ENCODE measurements around the gene TMCO4. TPM values are rescaled to one million over a fixed set of nuclear protein-coding genes. Genes with fewer than 3 reads are reported as not detected.
"Not testable (repeated sequence)": the region's sequence is repeated elsewhere in the genome, so short reads cannot be mapped to it uniquely, and the experiment has no call there.

TMCO4 gene
- total RNA-seq, 1 donor from 2014 or later, result 13.0 TPM

DNA sequence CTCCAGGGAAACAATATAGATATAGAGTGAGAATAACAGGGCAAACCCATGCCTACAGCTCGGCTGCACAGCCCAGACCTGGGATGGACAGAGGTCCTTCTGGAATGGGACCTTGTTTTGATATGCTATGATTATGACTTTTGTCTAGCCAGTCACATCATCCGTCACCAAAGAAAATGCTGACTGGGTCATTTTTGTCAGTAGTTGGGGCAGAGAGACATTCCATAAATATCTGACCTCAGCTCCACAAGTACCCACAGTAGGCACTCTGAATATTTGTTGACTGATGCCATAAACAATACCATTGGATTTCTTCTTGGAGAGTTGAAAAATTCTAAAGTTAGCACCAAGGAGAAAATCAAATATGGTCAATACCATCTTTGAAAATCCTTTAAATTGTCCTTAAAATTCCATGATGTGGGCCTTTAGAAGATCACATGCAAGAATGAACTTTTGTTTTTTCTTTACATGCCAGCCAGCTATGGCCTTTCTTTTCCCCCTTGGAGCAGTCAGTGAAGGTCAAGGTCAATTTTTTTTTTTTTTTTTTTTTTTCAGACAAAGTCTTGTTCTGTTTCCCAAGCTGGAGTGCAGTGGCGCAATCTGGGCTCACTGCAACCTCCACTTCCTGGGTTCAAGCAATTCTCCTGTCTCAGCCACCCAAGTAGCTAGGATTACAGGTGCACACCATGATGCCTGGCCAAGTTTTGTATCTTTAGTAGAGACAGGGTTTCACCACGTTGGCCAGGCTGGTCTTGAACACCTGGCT, 7.3 kb downstream of the TMCO4 start:
- Histone ChIP-seq H3K36me3 (ENCODE audit: control insufficient read depth, insufficient read depth, low read length) (no peaks in the 10 kb centered on the region), H3K27me3 (ENCODE audit: control insufficient read depth, insufficient read depth, low read length) (no peaks in the 10 kb centered on the region), H3K4me3 (ENCODE audit: low read depth, low read length) (no peak overlapping the region)
- no peak for DNase-seq (ENCODE audit: low read depth)
- TF ChIP-seq, protein P1, sequence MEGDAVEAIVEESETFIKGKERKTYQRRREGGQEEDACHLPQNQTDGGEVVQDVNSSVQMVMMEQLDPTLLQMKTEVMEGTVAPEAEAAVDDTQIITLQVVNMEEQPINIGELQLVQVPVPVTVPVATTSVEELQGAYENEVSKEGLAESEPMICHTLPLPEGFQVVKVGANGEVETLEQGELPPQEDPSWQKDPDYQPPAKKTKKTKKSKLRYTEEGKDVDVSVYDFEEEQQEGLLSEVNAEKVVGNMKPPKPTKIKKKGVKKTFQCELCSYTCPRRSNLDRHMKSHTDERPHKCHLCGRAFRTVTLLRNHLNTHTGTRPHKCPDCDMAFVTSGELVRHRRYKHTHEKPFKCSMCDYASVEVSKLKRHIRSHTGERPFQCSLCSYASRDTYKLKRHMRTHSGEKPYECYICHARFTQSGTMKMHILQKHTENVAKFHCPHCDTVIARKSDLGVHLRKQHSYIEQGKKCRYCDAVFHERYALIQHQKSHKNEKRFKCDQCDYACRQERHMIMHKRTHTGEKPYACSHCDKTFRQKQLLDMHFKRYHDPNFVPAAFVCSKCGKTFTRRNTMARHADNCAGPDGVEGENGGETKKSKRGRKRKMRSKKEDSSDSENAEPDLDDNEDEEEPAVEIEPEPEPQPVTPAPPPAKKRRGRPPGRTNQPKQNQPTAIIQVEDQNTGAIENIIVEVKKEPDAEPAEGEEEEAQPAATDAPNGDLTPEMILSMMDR (IDR thresholded peaks at IDR 0.05; ENCODE audit: insufficient read depth, low read length, poor library complexity, severe bottlenecking), result no peak

DNA sequence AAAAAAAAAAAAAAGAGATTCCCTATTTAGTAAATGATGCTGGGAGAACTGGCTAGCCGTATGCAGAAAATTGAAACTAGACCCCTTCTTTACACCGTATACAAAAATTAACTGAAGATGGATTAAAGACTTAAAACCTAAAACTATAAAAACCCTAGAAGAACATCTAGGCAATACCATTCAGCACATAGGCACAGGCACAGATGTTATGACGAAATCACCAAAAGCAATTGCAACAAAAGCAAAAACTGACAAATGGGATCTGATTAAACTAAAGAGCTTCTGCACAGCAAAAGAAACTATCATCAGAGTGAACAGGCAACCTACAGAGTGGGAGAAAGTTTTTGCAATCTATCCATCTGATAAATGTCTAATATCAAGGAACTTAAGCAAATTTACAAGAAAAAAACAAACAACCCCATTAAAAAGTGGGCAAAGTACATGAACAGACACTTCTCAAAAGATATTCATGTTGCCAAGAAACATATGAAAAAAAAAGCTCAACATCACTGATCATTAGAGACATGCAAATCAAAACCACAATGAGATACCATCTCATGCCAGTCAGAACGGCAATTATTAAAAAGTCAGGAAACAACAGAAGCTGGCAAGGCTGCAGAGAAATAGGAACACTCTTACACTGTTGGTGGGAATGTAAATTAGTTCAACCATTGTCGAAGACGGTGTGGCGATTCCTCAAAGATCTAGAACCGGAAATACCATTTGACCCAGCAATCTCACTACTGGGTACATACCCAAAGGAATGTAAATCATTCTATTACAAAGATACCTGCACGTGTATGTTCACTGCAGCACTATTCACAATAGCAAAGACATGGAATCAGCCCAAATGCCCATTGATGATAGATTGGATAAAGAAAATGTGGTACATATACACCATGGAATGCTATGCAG, 9.4 kb downstream of the TMCO4 start:
- not testable (repeated sequence) for DNase-seq (ENCODE audit: low read depth); H3K27me3 ChIP-seq (ENCODE audit: control insufficient read depth, insufficient read depth, low read length); H3K4me3 ChIP-seq (ENCODE audit: low read depth, low read length); H3K36me3 ChIP-seq (ENCODE audit: control insufficient read depth, insufficient read depth, low read length)

DNA sequence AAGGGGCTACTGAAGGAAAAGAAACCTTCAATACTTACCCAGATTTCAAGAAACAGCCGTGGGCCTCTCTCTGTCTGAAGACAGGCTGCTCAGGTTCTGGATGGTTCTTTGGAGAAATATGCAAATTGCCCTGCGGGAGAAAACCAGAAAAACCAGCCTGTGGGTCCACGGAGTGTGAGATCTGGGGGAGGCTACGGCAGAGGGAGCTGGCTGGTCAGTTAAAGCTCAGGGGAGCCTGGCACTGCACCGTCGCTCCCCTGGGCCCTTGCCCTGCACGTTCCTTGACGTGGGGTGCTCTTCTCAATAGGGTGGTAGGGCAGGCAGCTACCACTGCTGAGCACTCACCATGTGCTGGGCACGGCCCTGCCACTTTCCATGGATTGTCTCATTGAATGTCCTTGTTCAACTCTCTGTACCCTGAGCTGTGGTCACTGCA, 12.7 kb downstream of the TMCO4 start:
- no peaks in the 10 kb centered on the region for H3K36me3 ChIP-seq (ENCODE audit: control insufficient read depth, insufficient read depth, low read length)
- TF ChIP-seq, protein P1 (IDR thresholded peaks at IDR 0.05; ENCODE audit: insufficient read depth, low read length, poor library complexity, severe bottlenecking), result no peak
- H3K27me3 ChIP-seq (ENCODE audit: control insufficient read depth, insufficient read depth, low read length), result no peaks in the 10 kb centered on the region
- no peak overlapping the region for H3K4me3 ChIP-seq (ENCODE audit: low read depth, low read length)
- DNase-seq (ENCODE audit: low read depth), result no peak

DNA sequence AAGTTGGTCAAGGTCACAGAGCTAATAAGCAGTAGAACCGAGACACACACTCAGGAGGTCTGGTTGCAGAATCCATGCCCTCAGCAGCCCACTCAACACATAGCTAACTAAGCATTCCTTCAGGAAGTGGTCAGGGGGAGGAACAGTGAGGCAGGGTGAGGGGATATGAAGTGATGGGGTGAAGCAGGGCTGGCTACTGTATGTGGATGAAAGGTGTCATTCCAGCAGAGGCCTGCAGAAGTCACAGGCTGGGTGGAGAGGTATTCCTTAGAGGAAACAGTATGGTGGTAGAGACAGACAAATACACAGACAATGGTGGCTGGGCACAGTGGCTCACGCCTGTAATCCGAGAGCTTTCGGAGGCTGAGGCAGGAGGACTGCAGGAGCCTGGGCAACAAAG, 14.1 kb downstream of the TMCO4 start:
- Histone ChIP-seq H3K27me3 (ENCODE audit: control insufficient read depth, insufficient read depth, low read length) (no peaks in the 10 kb centered on the region), H3K36me3 (ENCODE audit: control insufficient read depth, insufficient read depth, low read length) (no peaks in the 10 kb centered on the region), H3K4me3 (ENCODE audit: low read depth, low read length) (no peak overlapping the region)
- no peak for DNase-seq (ENCODE audit: low read depth)
- TF ChIP-seq, protein P1 (IDR thresholded peaks at IDR 0.05; ENCODE audit: insufficient read depth, low read length, poor library complexity, severe bottlenecking), result no peak

DNA sequence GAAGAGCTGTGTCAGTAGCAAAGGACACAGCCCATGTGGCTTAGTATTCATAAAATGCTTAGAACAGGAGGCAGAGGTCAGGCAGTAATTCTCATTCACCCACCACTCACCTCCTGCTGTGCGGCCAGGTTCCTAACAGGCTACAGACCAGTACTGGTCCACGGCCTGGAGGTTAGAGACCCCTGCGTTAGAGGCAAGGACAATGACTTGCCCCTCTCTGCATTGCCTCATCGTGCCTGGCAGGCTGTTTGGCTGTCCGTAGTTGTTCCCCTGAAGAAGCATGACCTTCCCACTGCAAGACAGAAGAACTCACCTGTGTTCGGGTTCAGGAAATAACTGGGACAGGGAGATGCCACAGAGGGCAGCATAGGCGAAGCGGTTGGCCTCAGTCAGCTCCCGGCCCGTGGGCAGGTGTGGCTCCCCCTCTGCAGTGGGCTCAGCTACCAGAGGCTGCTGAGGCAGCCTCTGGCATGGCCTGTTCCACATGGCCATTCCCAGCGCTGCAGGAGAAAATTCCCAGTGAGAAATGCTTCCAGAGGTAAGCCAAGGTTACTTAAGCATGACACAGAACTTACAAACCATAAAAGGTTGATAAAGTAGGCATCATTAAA, 19.3 kb downstream of the TMCO4 start:
- TF ChIP-seq, protein P1 (IDR thresholded peaks at IDR 0.05; ENCODE audit: insufficient read depth, low read length, poor library complexity, severe bottlenecking), result no peak
- H3K27me3 ChIP-seq (ENCODE audit: control insufficient read depth, insufficient read depth, low read length), result no peaks in the 10 kb centered on the region
- no peak for DNase-seq (ENCODE audit: low read depth)
- H3K36me3 ChIP-seq (ENCODE audit: control insufficient read depth, insufficient read depth, low read length), result no peaks in the 10 kb centered on the region
- H3K4me3 ChIP-seq (ENCODE audit: low read depth, low read length), result no peak overlapping the region

DNA sequence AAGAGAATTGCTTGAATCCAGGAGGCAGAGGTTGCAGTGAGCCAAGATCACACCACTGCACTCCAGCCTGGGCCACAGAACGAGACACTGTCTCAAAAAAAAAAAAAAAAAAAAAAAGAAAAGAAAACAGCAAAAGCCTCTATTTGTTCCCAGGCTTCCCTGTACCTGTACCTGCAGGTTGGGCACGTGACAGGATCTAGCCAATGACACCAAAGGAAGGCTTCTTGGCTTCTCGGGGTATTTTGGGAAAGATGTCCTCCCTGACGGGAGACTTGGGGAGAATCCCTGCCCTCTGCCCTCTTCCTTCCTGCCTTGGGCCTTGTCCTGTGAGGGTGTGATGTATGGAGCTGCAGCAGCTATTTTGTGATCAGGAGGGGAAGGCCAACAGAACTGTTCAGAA, 22.8 kb downstream of the TMCO4 start:
- DNase-seq (ENCODE audit: low read depth), result no peak
- TF ChIP-seq, protein P1 (IDR thresholded peaks at IDR 0.05; ENCODE audit: insufficient read depth, low read length, poor library complexity, severe bottlenecking), result no peak
- Histone ChIP-seq H3K4me3 (ENCODE audit: low read depth, low read length) (no peak overlapping the region), H3K36me3 (ENCODE audit: control insufficient read depth, insufficient read depth, low read length) (no peaks in the 10 kb centered on the region), H3K27me3 (ENCODE audit: control insufficient read depth, insufficient read depth, low read length) (no peaks in the 10 kb centered on the region)
